ENCODE data around the gene SLC29A2. TPM values are rescaled to one million over a fixed set of nuclear protein-coding genes. Genes with fewer than 3 reads are reported as not detected.

SLC29A2 gene
- total RNA-seq, 1 experiment from 2014 or later: 7.0 TPM

DNA sequence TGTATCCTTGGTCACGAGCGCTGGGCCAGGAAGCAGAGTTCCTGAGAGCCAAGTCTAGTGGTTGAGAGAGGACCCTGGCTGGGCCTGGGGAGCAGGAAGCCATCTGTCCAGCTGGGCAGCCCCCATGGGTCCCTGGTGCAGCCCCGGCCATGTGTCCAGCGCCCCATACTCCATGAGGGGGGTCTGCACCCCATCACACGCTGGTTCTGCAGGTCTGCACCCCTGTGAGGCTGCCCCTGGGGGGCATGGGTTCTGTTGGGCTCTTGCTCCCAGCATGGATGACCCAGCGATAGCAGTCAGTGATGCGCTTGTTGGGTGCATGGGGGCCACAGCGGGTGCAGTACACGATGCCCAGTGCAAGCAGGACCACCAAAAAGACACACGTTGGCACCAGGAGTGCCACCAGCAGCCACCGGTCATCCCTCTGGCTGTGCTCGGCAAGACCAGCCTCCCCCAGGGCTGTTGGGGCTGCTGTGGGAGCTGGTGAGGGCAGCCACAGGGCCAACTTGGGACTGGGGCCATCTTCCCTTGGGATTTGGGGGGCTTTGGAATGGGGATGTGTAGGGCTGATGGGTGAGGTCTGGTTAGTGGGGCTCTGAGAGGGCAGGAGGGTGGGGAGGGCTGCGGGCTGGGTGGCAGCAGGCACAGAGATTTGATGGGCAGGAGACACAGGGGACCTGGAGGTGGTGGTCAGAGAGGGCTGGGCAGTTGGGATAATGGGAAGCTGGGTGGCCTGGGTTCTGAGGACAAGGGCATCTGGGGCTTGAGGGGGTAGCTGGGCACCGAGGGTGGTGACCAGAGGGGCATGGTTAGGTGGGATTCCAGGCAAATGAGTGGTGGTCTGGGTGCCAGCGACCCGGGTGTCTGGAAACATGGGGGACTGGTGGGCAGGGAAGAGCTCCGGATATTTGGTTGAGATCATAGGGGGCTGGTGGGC lies 56.7 kb downstream of the SLC29A2 start:
- H3K4me3 Mint-ChIP-seq (ENCODE audit: unreplicated experiment): peak overlapping the region; percentile 16
- ChIA-PET POLR2A (interaction anchor here (0.7 to 1.0 kb wide), 2 partner anchors 14 to 26 kb away, joined by 4 to 5 read pairs; partner anchors contain the start of gene YIF1A), CTCF (interaction anchor here (0.7 kb wide), 1 partner anchor 31 kb away, joined by 3 read pairs; no protein-coding TSS in a partner anchor)
- H3K27ac Mint-ChIP-seq (ENCODE audit: low read depth, unreplicated experiment): peak overlapping the region; percentile 77
- intact Hi-C loops (cut with micrococcal nuclease): no loop called here
- H3K27me3 Mint-ChIP-seq (ENCODE audit: insufficient read depth, unreplicated experiment): no peaks in the 10 kb centered on the region
- no TSS peak for BruUV-seq (replicated peaks)
- H3K4me1 Mint-ChIP-seq (ENCODE audit: insufficient read depth, unreplicated experiment): peaks cover 25% of the 10 kb centered on the region
- TF ChIP-seq, protein P1, sequence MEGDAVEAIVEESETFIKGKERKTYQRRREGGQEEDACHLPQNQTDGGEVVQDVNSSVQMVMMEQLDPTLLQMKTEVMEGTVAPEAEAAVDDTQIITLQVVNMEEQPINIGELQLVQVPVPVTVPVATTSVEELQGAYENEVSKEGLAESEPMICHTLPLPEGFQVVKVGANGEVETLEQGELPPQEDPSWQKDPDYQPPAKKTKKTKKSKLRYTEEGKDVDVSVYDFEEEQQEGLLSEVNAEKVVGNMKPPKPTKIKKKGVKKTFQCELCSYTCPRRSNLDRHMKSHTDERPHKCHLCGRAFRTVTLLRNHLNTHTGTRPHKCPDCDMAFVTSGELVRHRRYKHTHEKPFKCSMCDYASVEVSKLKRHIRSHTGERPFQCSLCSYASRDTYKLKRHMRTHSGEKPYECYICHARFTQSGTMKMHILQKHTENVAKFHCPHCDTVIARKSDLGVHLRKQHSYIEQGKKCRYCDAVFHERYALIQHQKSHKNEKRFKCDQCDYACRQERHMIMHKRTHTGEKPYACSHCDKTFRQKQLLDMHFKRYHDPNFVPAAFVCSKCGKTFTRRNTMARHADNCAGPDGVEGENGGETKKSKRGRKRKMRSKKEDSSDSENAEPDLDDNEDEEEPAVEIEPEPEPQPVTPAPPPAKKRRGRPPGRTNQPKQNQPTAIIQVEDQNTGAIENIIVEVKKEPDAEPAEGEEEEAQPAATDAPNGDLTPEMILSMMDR (IDR thresholded peaks at IDR 0.05; ENCODE audit: unreplicated experiment): no peak
- no peaks in the 10 kb centered on the region for H3K9me3 Mint-ChIP-seq (ENCODE audit: unreplicated experiment)
- no peak for DNase-seq (ENCODE audit: unreplicated experiment)
- no peaks in the 10 kb centered on the region for H3K36me3 Mint-ChIP-seq (ENCODE audit: insufficient read depth, unreplicated experiment)

DNA sequence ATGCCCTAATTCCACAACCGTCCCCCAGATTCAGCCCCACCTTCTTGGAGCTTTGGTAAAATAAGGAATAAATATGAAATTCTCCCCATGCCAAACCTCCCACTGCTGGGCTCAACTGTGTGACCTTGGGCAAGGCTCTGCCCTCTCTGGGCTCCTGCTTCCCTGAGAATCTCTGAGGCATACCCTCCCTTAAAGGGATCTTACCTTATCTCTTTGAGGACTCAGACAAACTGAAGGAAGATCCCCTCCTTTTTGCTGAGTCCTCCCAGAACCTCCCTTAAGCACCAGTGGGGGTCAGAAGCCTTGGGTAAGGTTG lies 57.4 kb downstream of the SLC29A2 start:
- Mint-ChIP-seq H3K9me3 (ENCODE audit: unreplicated experiment) (no peaks in the 10 kb centered on the region), H3K4me3 (ENCODE audit: unreplicated experiment) (peak overlapping the region; percentile 28), H3K4me1 (ENCODE audit: insufficient read depth, unreplicated experiment) (peaks cover 21% of the 10 kb centered on the region), H3K27me3 (ENCODE audit: insufficient read depth, unreplicated experiment) (no peaks in the 10 kb centered on the region), H3K36me3 (ENCODE audit: insufficient read depth, unreplicated experiment) (no peaks in the 10 kb centered on the region), H3K27ac (ENCODE audit: low read depth, unreplicated experiment) (peak overlapping the region; percentile 9)
- TF ChIP-seq, protein P1 (IDR thresholded peaks at IDR 0.05; ENCODE audit: unreplicated experiment): no peak
- intact Hi-C loops (cut with micrococcal nuclease): no loop called here
- no TSS peak for BruUV-seq (replicated peaks)
- ChIA-PET POLR2A (interaction anchor here (1.0 to 3.5 kb wide), 3 partner anchors 15 to 31 kb away, joined by 4 to 45 read pairs (median 32); partner anchors contain the start of genes BRMS1 and RIN1), CTCF (interaction anchor here (0.6 to 5.5 kb wide), 4 partner anchors 20 to 75 kb away, joined by 3 to 48 read pairs (median 10); partner anchors contain the start of gene RIN1)
- DNase-seq (ENCODE audit: unreplicated experiment): no peak

DNA sequence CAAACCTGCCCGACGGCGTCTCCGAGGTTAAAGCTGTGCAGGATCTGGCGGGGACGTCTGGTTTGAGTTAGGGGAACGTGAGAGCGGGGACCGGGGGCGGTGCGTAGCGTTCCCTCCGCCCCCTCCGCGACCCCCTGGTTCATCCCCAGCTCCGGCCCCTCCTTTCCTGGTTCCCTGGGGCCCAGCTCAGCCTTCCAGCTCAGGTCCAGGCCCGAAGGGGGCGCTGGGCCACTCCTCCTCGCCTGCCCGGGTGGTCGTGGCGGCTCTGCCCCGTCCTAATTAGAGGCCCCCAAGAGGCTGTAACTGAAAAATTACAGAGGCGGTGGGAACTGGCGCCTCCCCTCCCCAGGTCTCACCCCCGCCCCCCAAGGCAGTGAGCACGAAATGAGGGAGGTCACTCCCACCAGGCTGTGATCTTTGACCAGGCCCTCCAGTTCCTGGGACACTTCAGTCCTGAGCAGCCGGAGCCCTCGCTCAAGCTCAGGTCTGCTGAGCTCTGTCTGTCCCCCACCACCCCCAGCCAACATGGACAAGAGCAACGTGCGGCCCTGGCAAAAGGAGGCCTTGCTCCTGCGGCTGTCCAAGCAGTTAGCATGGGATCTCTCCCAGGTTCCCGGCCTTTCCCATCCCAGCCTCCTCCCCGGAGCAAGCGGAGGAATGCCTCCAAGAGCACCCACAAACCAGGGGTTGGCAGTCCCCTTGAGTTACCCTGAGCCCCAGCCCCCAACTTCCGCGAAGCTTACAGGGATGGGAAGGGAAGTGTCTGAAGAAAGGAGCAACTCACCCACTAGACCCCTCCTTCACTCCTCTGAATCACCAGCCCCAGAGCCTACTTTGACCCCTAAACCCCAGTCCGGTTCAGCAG lies 58.0 kb downstream of the SLC29A2 start:
- H3K4me1 Mint-ChIP-seq (ENCODE audit: insufficient read depth, unreplicated experiment): peaks cover 15% of the 10 kb centered on the region
- TF ChIP-seq, protein P1 (IDR thresholded peaks at IDR 0.05; ENCODE audit: unreplicated experiment): no peak
- intact Hi-C loops (cut with micrococcal nuclease): loop anchor here (2.0 kb wide), 2 partner anchors 25 to 125 kb away; partner anchors contain the start of genes MRPL11 and YIF1A
- no TSS peak for BruUV-seq (replicated peaks)
- H3K36me3 Mint-ChIP-seq (ENCODE audit: insufficient read depth, unreplicated experiment): no peaks in the 10 kb centered on the region
- no peaks in the 10 kb centered on the region for H3K9me3 Mint-ChIP-seq (ENCODE audit: unreplicated experiment)
- H3K27me3 Mint-ChIP-seq (ENCODE audit: insufficient read depth, unreplicated experiment): no peaks in the 10 kb centered on the region
- POLR2A ChIA-PET: interaction anchor here (0.7 to 3.5 kb wide), 17 partner anchors 9 to 166 kb away, joined by 3 to 45 read pairs (median 5); partner anchors contain the start of genes BRMS1, DPP3, RAB1B and RIN1
- CTCF ChIA-PET: interaction anchor here (0.6 to 5.5 kb wide), 6 partner anchors 16 to 75 kb away, joined by 3 to 48 read pairs (median 6); partner anchors contain the start of gene RIN1
- DNase-seq (ENCODE audit: unreplicated experiment): no peak
- H3K4me3 Mint-ChIP-seq (ENCODE audit: unreplicated experiment): peak overlapping the region; percentile 28
- peak overlapping the region; percentile 9 for H3K27ac Mint-ChIP-seq (ENCODE audit: low read depth, unreplicated experiment)
